NT2/D1 (cell line): Measurements from ENCODE around the gene SLC30A9.

Experiments
- DNase-seq: peaks from one replicate; pipeline ENCODE4 v3.0.0-alpha.2; 2011; ENCODE audit warnings: low read depth, low spot score
- H3K27me3 ChIP-seq: 2 replicates; pipeline ENCODE4 v1.6.0; 2011; ENCODE audit warnings: mild to moderate bottlenecking; ENCODE audit not compliant: insufficient read length, insufficient read depth
- H3K36me3 ChIP-seq: 2 replicates; pipeline ENCODE4 v1.6.1; 2011; ENCODE audit warnings: mild to moderate bottlenecking, low read length, mixed read lengths; ENCODE audit not compliant: insufficient read depth, insufficient read length
- H3K4me1 ChIP-seq: 2 replicates; pipeline ENCODE4 v1.5.1; 2011; ENCODE audit not compliant: insufficient read depth, insufficient read length
- H3K4me3 ChIP-seq: 2 replicates; pipeline ENCODE4 v1.5.1; 2011; ENCODE audit warnings: low read depth; ENCODE audit not compliant: insufficient read length
- H3K9ac ChIP-seq: 2 replicates; pipeline ENCODE4 v1.6.0; 2011; ENCODE audit warnings: low read depth; ENCODE audit not compliant: insufficient read length
- H3K9me3 ChIP-seq: 2 replicates; pipeline ENCODE4 v1.5.1; 2011; ENCODE audit warnings: mild to moderate bottlenecking, low read length; ENCODE audit not compliant: insufficient read depth
- SUZ12 ChIP-seq: IDR thresholded peaks from 2 replicates; pipeline ENCODE4 v1.6.1; 2011; ENCODE audit not compliant: insufficient read length, insufficient read depth; ENCODE audit errors: extremely low read depth
- YY1 ChIP-seq: IDR thresholded peaks from 2 replicates; pipeline ENCODE4 v1.6.1; 2011; ENCODE audit not compliant: insufficient read length, insufficient read depth
- ZNF274 ChIP-seq: IDR thresholded peaks from 2 replicates; pipeline ENCODE4 v1.6.1; 2011; ENCODE audit warnings: mild to moderate bottlenecking, low read depth, low read length

Gene SLC30A9

DNA sequence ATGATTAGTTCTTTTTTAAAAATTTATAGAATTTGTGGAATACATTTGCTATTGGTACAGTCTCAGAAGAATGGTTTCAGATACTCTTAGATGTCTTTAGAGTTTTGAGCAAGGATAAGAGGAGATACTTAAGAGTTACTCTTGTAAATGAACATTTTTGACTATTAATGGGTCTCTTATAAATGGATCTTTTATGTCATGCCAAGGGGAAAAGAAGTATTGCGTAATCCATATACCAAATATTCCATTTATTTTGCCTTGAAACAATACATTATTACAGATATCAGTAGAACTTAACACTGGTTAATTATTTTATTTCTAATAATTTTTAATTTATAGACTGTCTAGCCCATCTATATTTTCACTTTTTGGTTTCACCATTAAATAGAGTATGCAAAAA lies 25.9 kb upstream of the SLC30A9 start:
- no peak for DNase-seq
- no peak for TF ChIP-seq ZNF274
- no peak for TF ChIP-seq YY1
- no peak for TF ChIP-seq SUZ12
- Histone ChIP-seq H3K9me3 (peaks cover 10% of the 10 kb centered on the region; the same call in 1 of the 2 replicates), H3K9ac (no peak overlapping the region), H3K4me1 (no peaks in the 10 kb centered on the region), H3K36me3 (no peaks in the 10 kb centered on the region), H3K27me3 (no peaks in the 10 kb centered on the region), H3K4me3 (no peak overlapping the region)

GRCh38 chr4:41967392-41967791 lies 22.9 kb upstream of the SLC30A9 start:
- Histone ChIP-seq H3K27me3 (no peaks in the 10 kb centered on the region), H3K9ac (no peak overlapping the region), H3K9me3 (peaks cover 30% of the 10 kb centered on the region; the same call in 1 of the 2 replicates), H3K4me3 (no peak overlapping the region), H3K4me1 (no peaks in the 10 kb centered on the region), H3K36me3 (no peaks in the 10 kb centered on the region)
- TF ChIP-seq SUZ12 (no peak), YY1 (no peak), ZNF274 (no peak)
- DNase-seq: no peak

GRCh38 chr4:41969671-41970070 lies 20.7 kb upstream of the SLC30A9 start:
- H3K27me3 ChIP-seq: no peaks in the 10 kb centered on the region
- DNase-seq: no peak
- H3K4me3 ChIP-seq: no peak overlapping the region
- TF ChIP-seq YY1: no peak
- TF ChIP-seq SUZ12: no peak
- no peak for TF ChIP-seq ZNF274
- H3K4me1 ChIP-seq: no peaks in the 10 kb centered on the region
- H3K9me3 ChIP-seq: peaks cover 41% of the 10 kb centered on the region; the same call in 1 of the 2 replicates
- H3K9ac ChIP-seq: no peak overlapping the region
- H3K36me3 ChIP-seq: no peaks in the 10 kb centered on the region

- Histone ChIP-seq H3K27me3 (no peaks in the 10 kb centered on the region), H3K4me3 (no peak overlapping the region), H3K9ac (no peak overlapping the region), H3K4me1 (no peaks in the 10 kb centered on the region), H3K9me3 (peaks cover 21% of the 10 kb centered on the region; the same call in 1 of the 2 replicates), H3K36me3 (no peaks in the 10 kb centered on the region)
- no peak for DNase-seq
- TF ChIP-seq ZNF274: no peak
- TF ChIP-seq YY1: no peak
- no peak for TF ChIP-seq SUZ12
Observed at GRCh38 chr4:41975341-41975740, 15.0 kb upstream of the SLC30A9 start.

GRCh38 chr4:41976775-41977516 lies 13.4 kb upstream of the SLC30A9 start:
- H3K4me3 ChIP-seq: no peak overlapping the region
- H3K9ac ChIP-seq: no peak overlapping the region
- TF ChIP-seq YY1: no peak
- TF ChIP-seq SUZ12: no peak
- no peak for TF ChIP-seq ZNF274
- no peaks in the 10 kb centered on the region for H3K27me3 ChIP-seq
- DNase-seq: no peak
- H3K4me1 ChIP-seq: no peaks in the 10 kb centered on the region
- H3K9me3 ChIP-seq: peaks cover 12% of the 10 kb centered on the region; the same call in 1 of the 2 replicates
- no peaks in the 10 kb centered on the region for H3K36me3 ChIP-seq

GRCh38 chr4:41977709-41978108 lies 12.6 kb upstream of the SLC30A9 start:
- Histone ChIP-seq H3K27me3 (no peaks in the 10 kb centered on the region), H3K9me3 (peaks cover 10% of the 10 kb centered on the region; the same call in 1 of the 2 replicates), H3K4me1 (no peaks in the 10 kb centered on the region), H3K4me3 (no peak overlapping the region), H3K9ac (no peak overlapping the region), H3K36me3 (no peaks in the 10 kb centered on the region)
- TF ChIP-seq ZNF274 (no peak), SUZ12 (no peak), YY1 (no peak)
- no peak for DNase-seq

DNA sequence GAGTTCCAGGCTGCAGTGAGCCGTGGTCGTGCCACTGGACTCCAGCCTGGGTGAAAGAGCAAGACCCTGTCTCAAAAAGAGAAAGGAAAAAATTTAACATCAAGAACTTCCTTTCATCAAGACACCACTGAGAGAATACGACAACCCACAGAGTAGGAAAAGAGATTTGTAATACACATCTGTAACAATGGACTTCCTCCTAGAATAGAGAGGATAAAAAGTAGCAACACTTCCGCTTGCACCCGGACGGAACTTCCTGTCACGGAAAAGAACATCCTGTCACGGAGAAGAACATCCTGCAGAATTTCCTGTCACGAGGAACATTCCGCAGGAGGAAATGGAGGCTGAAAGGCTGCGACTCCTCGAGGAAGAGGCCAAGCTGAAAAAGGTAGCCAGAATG lies 8.9 kb upstream of the SLC30A9 start, which contains the start of gene DCAF4L1:
TSS of gene DCAF4L1 (plus strand) at position 301 of the 400 bp plus-strand sequence. CDS start at position 338, 37 bp downstream.
- Histone ChIP-seq H3K4me3 (no peak within 1 kb of the TSS), H3K9ac (no peak within 1 kb of the TSS), H3K27me3 (no peaks in the 10 kb centered on the region), H3K9me3 (no peaks in the 10 kb centered on the region), H3K36me3 (no peaks in the 10 kb centered on the region), H3K4me1 (no peaks in the 10 kb centered on the region)
- TF ChIP-seq SUZ12: no peak
- no peak for TF ChIP-seq ZNF274
- TF ChIP-seq YY1: no peak
- no peak for DNase-seq
